Keratinocyte (primary cell): ENCODE measurements around the gene HEBP2. TPM values are rescaled to one million over a fixed set of nuclear protein-coding genes. Genes with fewer than 3 reads are reported as not detected.

Experiments used
- DNase-seq: peaks from one replicate; pipeline ENCODE4 v3.0.0-alpha.2; 2011; ENCODE audit warnings: low read depth, missing footprints, low spot score
- FAIRE-seq: peaks from 2 replicates; lab custom pipeline; 2011; peaks lifted over from hg19 to GRCh38; lab: Jason Lieb, UNC
- H2AFZ ChIP-seq: 2 replicates; pipeline ENCODE4 v1.6.0; 2012; ENCODE audit warnings: low read length, control low read depth, inconsistent platforms; ENCODE audit not compliant: control insufficient read depth
- H3K27ac ChIP-seq: 2 replicates; pipeline ENCODE4 v1.5.1; 2011; ENCODE audit warnings: low read length; ENCODE audit not compliant: control insufficient read depth, insufficient read depth
- H3K27me3 ChIP-seq: 3 replicates; pipeline ENCODE4 v1.6.0; 2011; ENCODE audit warnings: low read length; ENCODE audit not compliant: control insufficient read depth, insufficient read depth; ENCODE audit errors: extremely low read depth
- H3K36me3 ChIP-seq, 2 experiments: 2 replicates in 1 of 2; 3 replicates in 1 of 2; pipeline ENCODE4 v1.5.1; 2011; ENCODE audit warnings: low read length in 2 of 2, mild to moderate bottlenecking in 1 of 2; ENCODE audit not compliant: control insufficient read depth in 2 of 2, insufficient read depth in 2 of 2; ENCODE audit errors: extremely low read depth in 1 of 2
- H3K4me1 ChIP-seq: 3 replicates; pipeline ENCODE4 v1.5.1; 2011; ENCODE audit warnings: low read length; ENCODE audit not compliant: control insufficient read depth, insufficient read depth; ENCODE audit errors: extremely low read depth
- H3K4me2 ChIP-seq: 3 replicates; pipeline ENCODE4 v1.6.0; 2011; ENCODE audit warnings: low read depth, low read length; ENCODE audit not compliant: control insufficient read depth, insufficient read depth; ENCODE audit errors: extremely low read depth
- H3K4me3 ChIP-seq, 3 experiments: fragments of 200-600 bp in 1 of 3; sonication (generic) in 1 of 3; 2 replicates in 2 of 3; 3 replicates in 1 of 3; pipeline ENCODE4 v1.5.1; 2011 to 2016; ENCODE audit warnings: low read length in 3 of 3, mild to moderate bottlenecking in 3 of 3, control low read depth in 2 of 3, inconsistent platforms in 1 of 3, low read depth in 1 of 3, mixed read lengths in 1 of 3, mixed run types in 1 of 3, moderate library complexity in 1 of 3; ENCODE audit not compliant: control insufficient read depth in 2 of 3, insufficient read depth in 2 of 3; ENCODE audit errors: extremely low read depth in 1 of 3
- H3K79me2 ChIP-seq: 2 replicates; pipeline ENCODE4 v1.6.0; 2012; ENCODE audit warnings: low read length; ENCODE audit not compliant: control insufficient read depth, insufficient read depth
- H3K9ac ChIP-seq: 3 replicates; pipeline ENCODE4 v1.6.0; 2011; ENCODE audit warnings: low read length; ENCODE audit not compliant: control insufficient read depth, insufficient read depth; ENCODE audit errors: extremely low read depth
- H3K9me1 ChIP-seq: 3 replicates; pipeline ENCODE4 v1.6.0; 2011; ENCODE audit warnings: low read length; ENCODE audit not compliant: control insufficient read depth, insufficient read depth; ENCODE audit errors: extremely low read depth
- H3K9me3 ChIP-seq: 2 replicates; pipeline ENCODE4 v1.5.1; 2012; ENCODE audit warnings: low read depth, low read length; ENCODE audit not compliant: control insufficient read depth
- H4K20me1 ChIP-seq: 3 replicates; pipeline ENCODE4 v1.6.0; 2011; ENCODE audit warnings: low read length; ENCODE audit not compliant: control insufficient read depth, insufficient read depth; ENCODE audit errors: extremely low read depth
- CTCF ChIP-seq, 3 experiments: IDR thresholded peaks in 1 of 3; conservative IDR thresholded peaks in 1 of 3; optimal IDR thresholded peaks in 1 of 3; 2 replicates in 2 of 3; 3 replicates in 1 of 3; pipeline versions ENCODE3 to v1.5.1; 2011; ENCODE audit warnings: low read length in 3 of 3, mild to moderate bottlenecking in 3 of 3, moderate library complexity in 2 of 3, control low read depth in 1 of 3, inconsistent platforms in 1 of 3; ENCODE audit not compliant: insufficient read depth in 2 of 3; ENCODE audit errors: extremely low read depth in 1 of 3
- EZH2 ChIP-seq: IDR thresholded peaks from one replicate; pipeline ENCODE4 v1.6.1; 2012; ENCODE audit warnings: inconsistent platforms, mild to moderate bottlenecking, low read length, moderate library complexity
- dilution Hi-C: fragments of 300-500 bp; cut with MboI; formaldehyde crosslinking; loops from one replicate; pipeline ENCODE4 v1.7.0; 2020; ENCODE audit warnings: low sequenced_read_pairs; ENCODE audit not compliant: extremely low pct_ligation_motif_present
- polyA plus RNA-seq, 5 experiments: library from polyadenylated mRNA; depleted of rRNA in 3 of 5; stranded (reverse) in 3 of 5; stranded (forward) in 1 of 5; unstranded in 1 of 5; fragments of >200 nt; gene quantifications; 1 replicate in 1 of 5; 2 replicates in 3 of 5; 3 replicates in 1 of 5; pipeline versions ENCODE4 v1.2.1 to v1.2.3, GENCODE V29; 2011 to 2012; ENCODE audit warnings: missing spikeins in 2 of 5, low read depth in 1 of 5, low replicate concordance in 1 of 5

HEBP2 gene
- polyA plus RNA-seq, 1 donor (not counting 4 experiments of a cell fraction or from before 2014, with no cell fraction given), result 41.9 TPM

- H2AFZ ChIP-seq, result no peak overlapping the region
- DNase-seq (no peak), FAIRE-seq (no peak)
- dilution Hi-C loops, result no loop called here
- H3K4me3 ChIP-seq, result no peak overlapping the region
- no peaks in the 10 kb centered on the region for H3K9me3 ChIP-seq
- no peak overlapping the region for H3K27ac ChIP-seq
- H3K4me1 ChIP-seq, result no peaks in the 10 kb centered on the region
- H3K4me2 ChIP-seq, result no peak overlapping the region
- H3K27me3 ChIP-seq, result no peaks in the 10 kb centered on the region
- H3K9me1 ChIP-seq, result no peaks in the 10 kb centered on the region
- peaks cover 23 to 31% of the 10 kb centered on the region in 2 experiments for H3K36me3 ChIP-seq
- TF ChIP-seq EZH2 (no peak), CTCF (optimal IDR thresholded peaks at IDR 0.05 in 1 of 3, IDR thresholded peaks at IDR 0.05 in 1 of 3, conservative IDR thresholded peaks at IDR 0.05 in 1 of 3; ENCODE audit: extremely low read depth in 1 of 3, insufficient read depth in 2 of 3, low read length in 3 of 3) (no peak)
- H3K9ac ChIP-seq, result no peak overlapping the region
- H3K79me2 ChIP-seq, result no peaks in the 10 kb centered on the region
- no peaks in the 10 kb centered on the region for H4K20me1 ChIP-seq
These were observed 26.5 kb downstream of the HEBP2 start for GRCh38 chr6:138430361-138431145.

DNA sequence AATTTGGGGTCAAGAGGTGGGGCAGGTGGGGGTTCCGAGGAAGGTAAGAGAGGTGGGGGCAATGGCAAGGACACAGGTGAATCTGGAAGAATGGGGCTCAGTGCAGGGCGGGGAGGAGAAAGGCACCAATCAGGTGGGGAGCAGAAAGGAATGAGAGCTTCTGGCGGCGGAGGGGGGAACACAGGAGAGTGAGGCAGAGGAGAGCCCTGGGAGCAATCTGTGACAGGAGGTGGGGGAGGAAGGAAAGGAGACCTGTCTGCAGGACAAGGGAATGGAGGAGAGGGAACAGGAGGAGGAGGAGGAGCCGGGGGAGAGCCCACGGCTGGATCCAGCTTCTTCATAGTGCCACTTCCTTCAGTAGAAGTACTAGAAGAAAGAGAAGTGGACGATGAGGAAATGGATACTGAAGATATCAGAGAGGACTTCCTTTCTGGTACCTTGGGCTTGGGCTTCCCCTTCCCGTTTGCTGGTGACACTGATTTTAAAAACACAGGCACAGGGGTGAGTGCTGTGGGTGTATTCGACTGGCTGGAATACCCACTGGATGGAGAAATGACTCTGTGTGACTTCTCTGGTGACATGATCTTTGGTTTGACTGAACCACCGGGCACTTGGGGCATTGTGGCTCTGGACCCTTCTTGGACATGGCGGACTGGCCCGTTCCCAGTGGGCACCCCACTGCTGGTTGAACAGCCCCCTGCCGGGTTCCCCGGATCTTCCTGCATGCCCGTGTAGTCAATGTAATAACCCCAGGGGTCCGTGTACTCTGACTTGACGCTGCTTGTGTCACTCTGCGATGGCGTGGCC lies 27.4 kb downstream of the HEBP2 start:
- Histone ChIP-seq H3K36me3 (peaks cover 23 to 25% of the 10 kb centered on the region in 2 experiments), H3K4me1 (no peaks in the 10 kb centered on the region), H3K9me3 (no peaks in the 10 kb centered on the region), H3K9me1 (no peaks in the 10 kb centered on the region), H3K4me3 (no peak overlapping the region), H2AFZ (no peak overlapping the region), H4K20me1 (no peaks in the 10 kb centered on the region), H3K9ac (no peak overlapping the region), H3K79me2 (no peaks in the 10 kb centered on the region), H3K27ac (no peak overlapping the region), H3K4me2 (no peak overlapping the region), H3K27me3 (no peaks in the 10 kb centered on the region)
- no peak for DNase-seq
- no peak for FAIRE-seq
- dilution Hi-C loops, result no loop called here
- TF ChIP-seq CTCF (optimal IDR thresholded peaks at IDR 0.05 in 1 of 3, IDR thresholded peaks at IDR 0.05 in 1 of 3, conservative IDR thresholded peaks at IDR 0.05 in 1 of 3; ENCODE audit: extremely low read depth in 1 of 3, insufficient read depth in 2 of 3, low read length in 3 of 3) (no peak), EZH2 (no peak)
